ENCODE data around the gene LILRB5.
"Not testable (repeated sequence)": the region's sequence is repeated elsewhere in the genome, so short reads cannot be mapped to it uniquely, and the experiment has no call there.

DNA sequence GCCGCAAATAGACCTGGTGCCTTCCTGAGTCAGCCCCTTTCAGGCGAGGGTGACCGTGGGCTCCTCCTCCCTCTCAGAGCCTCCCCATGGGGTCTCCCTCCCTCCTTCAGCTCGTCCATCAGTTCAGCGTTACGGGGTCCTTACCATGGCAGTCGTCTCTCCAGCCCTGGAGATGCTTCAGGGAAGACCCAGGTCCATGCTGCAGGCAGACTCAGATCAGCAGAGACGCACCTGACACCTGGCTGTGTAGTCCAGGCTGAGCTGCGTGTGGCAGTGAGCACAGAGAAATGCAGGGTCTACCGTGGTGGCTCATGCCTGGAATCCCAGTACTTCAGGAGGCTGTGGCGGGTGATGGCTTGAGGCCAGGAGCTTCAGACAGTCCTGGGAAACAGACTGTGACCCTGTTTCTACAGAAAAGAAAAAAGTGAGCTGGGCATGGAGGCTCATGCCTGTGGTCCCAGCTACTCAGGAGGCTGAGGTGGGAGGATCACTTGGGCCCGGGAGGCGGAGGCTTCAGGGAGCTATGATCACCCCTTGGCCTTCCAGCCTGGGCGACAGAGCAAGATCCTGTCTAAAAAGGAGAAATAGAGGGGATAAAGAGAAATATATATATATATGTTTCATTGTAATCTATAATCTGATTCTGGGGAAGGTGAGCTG lies 33.7 kb downstream of the LILRB5 start:
- TF ChIP-seq, protein P1, sequence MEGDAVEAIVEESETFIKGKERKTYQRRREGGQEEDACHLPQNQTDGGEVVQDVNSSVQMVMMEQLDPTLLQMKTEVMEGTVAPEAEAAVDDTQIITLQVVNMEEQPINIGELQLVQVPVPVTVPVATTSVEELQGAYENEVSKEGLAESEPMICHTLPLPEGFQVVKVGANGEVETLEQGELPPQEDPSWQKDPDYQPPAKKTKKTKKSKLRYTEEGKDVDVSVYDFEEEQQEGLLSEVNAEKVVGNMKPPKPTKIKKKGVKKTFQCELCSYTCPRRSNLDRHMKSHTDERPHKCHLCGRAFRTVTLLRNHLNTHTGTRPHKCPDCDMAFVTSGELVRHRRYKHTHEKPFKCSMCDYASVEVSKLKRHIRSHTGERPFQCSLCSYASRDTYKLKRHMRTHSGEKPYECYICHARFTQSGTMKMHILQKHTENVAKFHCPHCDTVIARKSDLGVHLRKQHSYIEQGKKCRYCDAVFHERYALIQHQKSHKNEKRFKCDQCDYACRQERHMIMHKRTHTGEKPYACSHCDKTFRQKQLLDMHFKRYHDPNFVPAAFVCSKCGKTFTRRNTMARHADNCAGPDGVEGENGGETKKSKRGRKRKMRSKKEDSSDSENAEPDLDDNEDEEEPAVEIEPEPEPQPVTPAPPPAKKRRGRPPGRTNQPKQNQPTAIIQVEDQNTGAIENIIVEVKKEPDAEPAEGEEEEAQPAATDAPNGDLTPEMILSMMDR (IDR thresholded peaks at IDR 0.05), result not testable (repeated sequence)
- TF ChIP-seq POLR2AphosphoS5, POLR2A (IDR thresholded peaks at IDR 0.05): not testable (repeated sequence)
